GM12874 (cell line): ENCODE data around the gene GTSE1.

Source experiments
- CTCF ChIP-seq: IDR thresholded peaks from 2 replicates; pipeline ENCODE4 v1.5.1; 2011; ENCODE audit warnings: low read depth, mild to moderate bottlenecking, control low read depth, low read length, moderate library complexity; ENCODE audit not compliant: insufficient read depth

The GTSE1 gene

GRCh38 chr22:46272196-46272595, 24.5 kb upstream of the GTSE1 start:
- TF ChIP-seq CTCF = no peak

- no peak for TF ChIP-seq CTCF
These were observed 23.8 kb upstream of the GTSE1 start for GRCh38 chr22:46272762-46273431.

- no peak for TF ChIP-seq CTCF
These were observed 23.1 kb upstream of the GTSE1 start for GRCh38 chr22:46273432-46274148.

- no peak for TF ChIP-seq CTCF
These were observed 22.3 kb upstream of the GTSE1 start for GRCh38 chr22:46274381-46274780.

- TF ChIP-seq CTCF = no peak
These were observed 21.1 kb upstream of the GTSE1 start for GRCh38 chr22:46275455-46276122.

GRCh38 chr22:46276563-46276962, 20.1 kb upstream of the GTSE1 start:
- no peak for TF ChIP-seq CTCF
